K562 (cell line): Measurements from ENCODE around the gene C6orf47. TPM values are rescaled to one million over a fixed set of nuclear protein-coding genes. Genes with fewer than 3 reads are reported as not detected.

ENCODE experiments used
- BRD9 ChIP-seq: fragments of 450-650 bp; IDR thresholded peaks from 2 replicates; pipeline ENCODE4 v1.6.1; 2018; ENCODE audit warnings: low read depth; ENCODE audit not compliant: partially characterized antibody
- CREM ChIP-seq: IDR thresholded peaks from 2 replicates; pipeline ENCODE4 v1.6.1; 2014; ENCODE audit warnings: antibody characterized with exemption, low read depth
- CTCFL ChIP-seq: IDR thresholded peaks from 2 replicates; pipeline ENCODE4 v1.6.1; 2011; ENCODE audit warnings: borderline replicate concordance, low read depth, mild to moderate bottlenecking, moderate library complexity, low read length; ENCODE audit not compliant: insufficient read depth, poor library complexity, severe bottlenecking
- FOS ChIP-seq: IDR thresholded peaks from 3 replicates; pipeline ENCODE4 v1.6.1; 2011; ENCODE audit not compliant: insufficient read length; ENCODE audit errors: extremely low read depth
- GABPA ChIP-seq: fragments of 200-800 bp; sonication (Bioruptor generic); conservative IDR thresholded peaks from 2 replicates; pipeline ENCODE4 v1.6.1; 2016; ENCODE audit warnings: low read depth, missing genetic modification characterization, missing compliant biosample characterization
- GTF2F1 ChIP-seq: IDR thresholded peaks from 2 replicates; pipeline ENCODE4 v1.6.1; 2011; ENCODE audit warnings: low read depth, low read length, improper control_type of control experiment
- KAT8 ChIP-seq: fragments of 450-650 bp; IDR thresholded peaks from 2 replicates; pipeline ENCODE4 v1.6.1; 2016; ENCODE audit warnings: low read depth, mild to moderate bottlenecking
- L3MBTL2 ChIP-seq: fragments of 450-650 bp; IDR thresholded peaks from 2 replicates; pipeline ENCODE4 v1.6.1; 2016; ENCODE audit warnings: mild to moderate bottlenecking, moderate library complexity
- MTA3 ChIP-seq: fragments of 450-650 bp; formaldehyde crosslinking; IDR thresholded peaks from 2 replicates; pipeline ENCODE4 v1.6.1; 2017; ENCODE audit warnings: mild to moderate bottlenecking, borderline replicate concordance
- PPARD ChIP-seq: fragments of 250-450 bp; sonication (Bioruptor Pico); IDR thresholded peaks from 2 replicates; pipeline ENCODE4 v1.8.0; 2022; ENCODE audit warnings: inconsistent platforms, mild to moderate bottlenecking, moderate library complexity
- TCF7 ChIP-seq: sonication (generic); IDR thresholded peaks from 2 replicates; pipeline ENCODE4 v1.6.1; 2016; ENCODE audit warnings: antibody characterized with exemption, borderline replicate concordance
- TEAD2 ChIP-seq: fragments of 450-650 bp; IDR thresholded peaks from 2 replicates; pipeline ENCODE4 v1.6.1; 2016; ENCODE audit warnings: missing genetic modification characterization, control low read depth, missing compliant biosample characterization
- ZBTB7A ChIP-seq: IDR thresholded peaks from 2 replicates; pipeline ENCODE4 v1.6.1; 2011; ENCODE audit warnings: low read depth, mild to moderate bottlenecking, low read length, moderate library complexity, borderline replicate concordance; ENCODE audit not compliant: control insufficient read depth
- ZFPM2 ChIP-seq: fragments of 250-450 bp; sonication (Bioruptor Pico); IDR thresholded peaks from 2 replicates; pipeline ENCODE4 v1.5.1; 2022; ENCODE audit warnings: mild to moderate bottlenecking
- ZNF23 ChIP-seq: fragments of 250-450 bp; sonication (Bioruptor Pico); IDR thresholded peaks from 2 replicates; pipeline ENCODE4 v1.4.0; 2020; ENCODE audit warnings: mild to moderate bottlenecking
- ZNF263 ChIP-seq: sonication (generic); formaldehyde crosslinking; IDR thresholded peaks from 2 replicates; pipeline ENCODE4 v1.8.0; 2022; ENCODE audit warnings: mild to moderate bottlenecking, missing genetic modification reagents, borderline replicate concordance
- ZNF583 ChIP-seq: fragments of 250-450 bp; sonication (Bioruptor Pico); IDR thresholded peaks from 2 replicates; pipeline ENCODE4 v1.4.0; 2020
- polyA plus RNA-seq, 8 experiments: library from polyadenylated mRNA; depleted of rRNA in 4 of 8; stranded (reverse) in 5 of 8; unstranded in 3 of 8; fragments of >200 nt; fragmentation: Nextera tagmentation in 2 of 8; fragmentation: Illumina TruSeq in 1 of 8; extraction: Ambion mirVana in 2 of 8; extraction: Trizol in 1 of 8; gene quantifications; 2 replicates each; pipeline versions ENCODE4 v1.2.1 to v1.2.3, GENCODE V29; 2011 to 2014; ENCODE audit warnings: inconsistent platforms in 1 of 8, missing spikeins in 1 of 8
- total RNA-seq, 7 experiments: library from RNA; depleted of rRNA in 6 of 7; stranded (reverse); fragments of >200 nt in 6 of 7; fragmentation: Illumina TruSeq in 2 of 7; extraction: Trizol in 2 of 7; gene quantifications; 2 replicates each; pipeline versions ENCODE4 v1.2.1 to v1.2.3, GENCODE V29; 2011 to 2021; ENCODE audit warnings: low replicate concordance in 1 of 7
- TF ChIP-seq, protein P1 (sequence below): fragments of 250-450 bp; sonication (Bioruptor Pico); IDR thresholded peaks from 2 replicates; pipeline ENCODE4 v1.5.0; 2020; ENCODE audit warnings: mild to moderate bottlenecking
- TF ChIP-seq, protein P2 (sequence below): fragments of 450-650 bp; IDR thresholded peaks from 2 replicates; pipeline ENCODE4 v1.7.1; 2018; ENCODE audit warnings: mild to moderate bottlenecking, low read depth; ENCODE audit not compliant: partially characterized antibody
- TF ChIP-seq, protein P3 (sequence below), 3 experiments: IDR thresholded peaks in 2 of 3; conservative IDR thresholded peaks in 1 of 3; 2 replicates each; pipeline ENCODE4 v1.5.1; 2011 to 2012; ENCODE audit warnings: low read length in 3 of 3, mild to moderate bottlenecking in 3 of 3, control low read depth in 2 of 3, improper control_type of control experiment in 1 of 3, inconsistent platforms in 1 of 3, low read depth in 1 of 3, mixed read lengths in 1 of 3, moderate library complexity in 1 of 3; ENCODE audit not compliant: insufficient read depth in 2 of 3

C6orf47 gene
- total and polyA plus RNA-seq, 9 of the 15 experiments (the other 6 are each of a cell fraction or from before 2014, with no cell fraction given), result 0.14 to 43.8 (median 27.0) TPM

- TF ChIP-seq GABPA (tag) (no peak), BRD9 (no peak), L3MBTL2 (peak; percentile 11; the same call in 1 of the 2 replicates), TEAD2 (tag) (no peak), FOS (no peak), GTF2F1 (no peak), ZBTB7A (no peak), MTA3 (no peak), ZNF23 (CRISPR knock-in tag) (no peak), TCF7 (no peak), PPARD (CRISPR knock-in tag) (no peak), CREM (0 out of 2 replicates have a peak, but pooled peaks have one; percentile 10), ZFPM2 (CRISPR knock-in tag) (no peak), KAT8 (no peak), ZNF583 (CRISPR knock-in tag) (no peak), CTCFL (no peak), ZNF263 (CRISPR knock-in tag) (no peak)
- TF ChIP-seq, protein P1, sequence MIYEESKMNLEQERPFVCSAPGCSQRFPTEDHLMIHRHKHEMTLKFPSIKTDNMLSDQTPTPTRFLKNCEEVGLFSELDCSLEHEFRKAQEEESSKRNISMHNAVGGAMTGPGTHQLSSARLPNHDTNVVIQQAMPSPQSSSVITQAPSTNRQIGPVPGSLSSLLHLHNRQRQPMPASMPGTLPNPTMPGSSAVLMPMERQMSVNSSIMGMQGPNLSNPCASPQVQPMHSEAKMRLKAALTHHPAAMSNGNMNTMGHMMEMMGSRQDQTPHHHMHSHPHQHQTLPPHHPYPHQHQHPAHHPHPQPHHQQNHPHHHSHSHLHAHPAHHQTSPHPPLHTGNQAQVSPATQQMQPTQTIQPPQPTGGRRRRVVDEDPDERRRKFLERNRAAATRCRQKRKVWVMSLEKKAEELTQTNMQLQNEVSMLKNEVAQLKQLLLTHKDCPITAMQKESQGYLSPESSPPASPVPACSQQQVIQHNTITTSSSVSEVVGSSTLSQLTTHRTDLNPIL (CRISPR knock-in tag), result no peak
- TF ChIP-seq, protein P2, sequence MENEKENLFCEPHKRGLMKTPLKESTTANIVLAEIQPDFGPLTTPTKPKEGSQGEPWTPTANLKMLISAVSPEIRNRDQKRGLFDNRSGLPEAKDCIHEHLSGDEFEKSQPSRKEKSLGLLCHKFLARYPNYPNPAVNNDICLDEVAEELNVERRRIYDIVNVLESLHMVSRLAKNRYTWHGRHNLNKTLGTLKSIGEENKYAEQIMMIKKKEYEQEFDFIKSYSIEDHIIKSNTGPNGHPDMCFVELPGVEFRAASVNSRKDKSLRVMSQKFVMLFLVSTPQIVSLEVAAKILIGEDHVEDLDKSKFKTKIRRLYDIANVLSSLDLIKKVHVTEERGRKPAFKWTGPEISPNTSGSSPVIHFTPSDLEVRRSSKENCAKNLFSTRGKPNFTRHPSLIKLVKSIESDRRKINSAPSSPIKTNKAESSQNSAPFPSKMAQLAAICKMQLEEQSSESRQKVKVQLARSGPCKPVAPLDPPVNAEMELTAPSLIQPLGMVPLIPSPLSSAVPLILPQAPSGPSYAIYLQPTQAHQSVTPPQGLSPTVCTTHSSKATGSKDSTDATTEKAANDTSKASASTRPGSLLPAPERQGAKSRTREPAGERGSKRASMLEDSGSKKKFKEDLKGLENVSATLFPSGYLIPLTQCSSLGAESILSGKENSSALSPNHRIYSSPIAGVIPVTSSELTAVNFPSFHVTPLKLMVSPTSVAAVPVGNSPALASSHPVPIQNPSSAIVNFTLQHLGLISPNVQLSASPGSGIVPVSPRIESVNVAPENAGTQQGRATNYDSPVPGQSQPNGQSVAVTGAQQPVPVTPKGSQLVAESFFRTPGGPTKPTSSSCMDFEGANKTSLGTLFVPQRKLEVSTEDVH, result no peak
- TF ChIP-seq, protein P3, sequence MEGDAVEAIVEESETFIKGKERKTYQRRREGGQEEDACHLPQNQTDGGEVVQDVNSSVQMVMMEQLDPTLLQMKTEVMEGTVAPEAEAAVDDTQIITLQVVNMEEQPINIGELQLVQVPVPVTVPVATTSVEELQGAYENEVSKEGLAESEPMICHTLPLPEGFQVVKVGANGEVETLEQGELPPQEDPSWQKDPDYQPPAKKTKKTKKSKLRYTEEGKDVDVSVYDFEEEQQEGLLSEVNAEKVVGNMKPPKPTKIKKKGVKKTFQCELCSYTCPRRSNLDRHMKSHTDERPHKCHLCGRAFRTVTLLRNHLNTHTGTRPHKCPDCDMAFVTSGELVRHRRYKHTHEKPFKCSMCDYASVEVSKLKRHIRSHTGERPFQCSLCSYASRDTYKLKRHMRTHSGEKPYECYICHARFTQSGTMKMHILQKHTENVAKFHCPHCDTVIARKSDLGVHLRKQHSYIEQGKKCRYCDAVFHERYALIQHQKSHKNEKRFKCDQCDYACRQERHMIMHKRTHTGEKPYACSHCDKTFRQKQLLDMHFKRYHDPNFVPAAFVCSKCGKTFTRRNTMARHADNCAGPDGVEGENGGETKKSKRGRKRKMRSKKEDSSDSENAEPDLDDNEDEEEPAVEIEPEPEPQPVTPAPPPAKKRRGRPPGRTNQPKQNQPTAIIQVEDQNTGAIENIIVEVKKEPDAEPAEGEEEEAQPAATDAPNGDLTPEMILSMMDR (IDR thresholded peaks at IDR 0.05 in 2 of 3, conservative IDR thresholded peaks at IDR 0.05 in 1 of 3; ENCODE audit: insufficient read depth in 2 of 3, low read depth in 1 of 3, low read length in 3 of 3), result peak in 2 of 3 experiments; percentile 9 to 27; a peak in 2 of 6 replicates
These were observed 50.8 kb downstream of the C6orf47 start (continued) for GRCh38 chr6:31609519-31610406.
